SU-DHL-6 (cell line): ENCODE results near the gene NIT2.

Experiments used
- EZH2phosphoT487 ChIP-seq: fragments of 200-600 bp; sonication (generic), shearing (Covaris generic); conservative IDR thresholded peaks from 2 replicates; pipeline ENCODE4 v1.6.1; 2018; ENCODE audit warnings: mild to moderate bottlenecking, antibody characterized with exemption, low read length, moderate library complexity, mixed read lengths
- TF ChIP-seq, protein P1 (sequence below): fragments of 200-600 bp; sonication (generic); IDR thresholded peaks from one replicate; pipeline ENCODE4 v1.5.1; 2017; ENCODE audit warnings: antibody characterized with exemption, mild to moderate bottlenecking, low read length, moderate library complexity; ENCODE audit not compliant: insufficient read depth, poor library complexity, severe bottlenecking

GRCh38 chr3:100360757-100361496, 26.4 kb downstream of the NIT2 start:
- TF ChIP-seq EZH2phosphoT487: no peak
- TF ChIP-seq, protein P1, sequence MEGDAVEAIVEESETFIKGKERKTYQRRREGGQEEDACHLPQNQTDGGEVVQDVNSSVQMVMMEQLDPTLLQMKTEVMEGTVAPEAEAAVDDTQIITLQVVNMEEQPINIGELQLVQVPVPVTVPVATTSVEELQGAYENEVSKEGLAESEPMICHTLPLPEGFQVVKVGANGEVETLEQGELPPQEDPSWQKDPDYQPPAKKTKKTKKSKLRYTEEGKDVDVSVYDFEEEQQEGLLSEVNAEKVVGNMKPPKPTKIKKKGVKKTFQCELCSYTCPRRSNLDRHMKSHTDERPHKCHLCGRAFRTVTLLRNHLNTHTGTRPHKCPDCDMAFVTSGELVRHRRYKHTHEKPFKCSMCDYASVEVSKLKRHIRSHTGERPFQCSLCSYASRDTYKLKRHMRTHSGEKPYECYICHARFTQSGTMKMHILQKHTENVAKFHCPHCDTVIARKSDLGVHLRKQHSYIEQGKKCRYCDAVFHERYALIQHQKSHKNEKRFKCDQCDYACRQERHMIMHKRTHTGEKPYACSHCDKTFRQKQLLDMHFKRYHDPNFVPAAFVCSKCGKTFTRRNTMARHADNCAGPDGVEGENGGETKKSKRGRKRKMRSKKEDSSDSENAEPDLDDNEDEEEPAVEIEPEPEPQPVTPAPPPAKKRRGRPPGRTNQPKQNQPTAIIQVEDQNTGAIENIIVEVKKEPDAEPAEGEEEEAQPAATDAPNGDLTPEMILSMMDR: no peak
